Transverse colon (tissue), 4 donors: ENCODE measurements around the gene AP4S1. TPM values are rescaled to one million over a fixed set of nuclear protein-coding genes. Genes with fewer than 3 reads are reported as not detected.
"Not testable (repeated sequence)": the region's sequence is repeated elsewhere in the genome, so short reads cannot be mapped to it uniquely, and the experiment has no call there.

Experiments
- DNase-seq: peaks from one replicate; pipeline ENCODE4 v3.0.0-alpha.2; 2019
- H3K27ac ChIP-seq, 4 donors: fragments of 200-600 bp; sonication (generic); 2 replicates each; pipeline ENCODE4 v1.5.1; 2016 to 2018; ENCODE audit warnings: inconsistent platforms in 4 of 4
- H3K27me3 ChIP-seq: fragments of 200-600 bp; sonication (generic); 2 replicates; pipeline ENCODE4 v1.5.1; 2017; ENCODE audit warnings: inconsistent platforms
- H3K36me3 ChIP-seq, 4 donors: fragments of 200-600 bp; sonication (generic); 2 replicates each; pipeline ENCODE4 v1.5.1; 2017 to 2019; ENCODE audit warnings: inconsistent platforms in 4 of 4
- H3K4me1 ChIP-seq, 4 donors: fragments of 200-600 bp; sonication (generic); 2 replicates each; pipeline ENCODE4 v1.5.1; 2017 to 2020; ENCODE audit warnings: inconsistent platforms in 4 of 4
- H3K4me3 ChIP-seq, 4 donors: fragments of 200-600 bp; sonication (generic); 1 replicate in 1 of 4; 2 replicates in 3 of 4; pipeline versions ENCODE4 v1.5.1 to v1.6.1; 2017 to 2019; ENCODE audit warnings: inconsistent platforms in 4 of 4
- H3K9me3 ChIP-seq, 2 donors: fragments of 200-600 bp; sonication (generic); 2 replicates each; pipeline ENCODE4 v1.5.1; 2017 to 2019; ENCODE audit warnings: inconsistent platforms in 2 of 2
- CTCF ChIP-seq, 5 experiments: fragments of 200-600 bp in 3 of 5; fragments of 450-650 bp in 2 of 5; sonication (generic) in 3 of 5; IDR thresholded peaks; 1 replicate in 2 of 5; 2 replicates in 3 of 5; pipeline ENCODE4 v1.5.1; 2016 to 2017; ENCODE audit warnings: antibody characterized with exemption in 5 of 5, inconsistent platforms in 3 of 5, mild to moderate bottlenecking in 2 of 5, moderate library complexity in 1 of 5
- EP300 ChIP-seq: sonication (generic); formaldehyde crosslinking; IDR thresholded peaks from one replicate; pipeline ENCODE4 v1.6.1; 2017; ENCODE audit warnings: antibody characterized with exemption, low read depth
- POLR2A ChIP-seq: fragments of 450-650 bp; IDR thresholded peaks from one replicate; pipeline ENCODE4 v1.6.1; 2016; ENCODE audit warnings: antibody characterized with exemption, mild to moderate bottlenecking, moderate library complexity
- POLR2AphosphoS5 ChIP-seq, 3 donors: sonication (generic); formaldehyde crosslinking; IDR thresholded peaks; one replicate each; pipeline ENCODE4 v1.6.1; 2016; ENCODE audit warnings: antibody characterized with exemption in 3 of 3
- WGBS, 2 donors: methylation state at CpG; one replicate each; pipeline ENCODE4 v1.1.5; 2018; ENCODE audit warnings: low coverage in 1 of 2; 5-methylcytosine and 5-hydroxymethylcytosine counted together
- in situ Hi-C, 4 donors: fragments of 200-750 bp; cut with MboI; loops; one replicate each; pipeline versions ENCODE4 v1.15.0 to v1.15.1; 2017; ENCODE audit warnings: low sequenced_read_pairs in 3 of 4, low pct_ligation_motif_present in 1 of 4, low pct_unique_long_range_greater_than_20kb in 1 of 4
- intact Hi-C: fragments of 100-400 bp; cut with DNase I; formaldehyde crosslinking; loops from one replicate; pipeline ENCODE4 v1.15.1; 2023; ENCODE audit warnings: low total_unique reads
- total RNA-seq, 4 donors: library from RNA; depleted of rRNA; stranded (reverse); fragments of >200 nt; gene quantifications; one replicate each; pipeline ENCODE4 v1.1.0, GENCODE V29; 2016

AP4S1 gene
- total RNA-seq, 4 donors from 2014 or later, result 0.60 to 9.8 (median 4.6) TPM

- in situ Hi-C loops (loop anchor here in 1 of 4 donors (25.0 kb wide), 1 partner anchor 105 kb away; no protein-coding TSS in a partner anchor), intact Hi-C loops (no loop called here)
- no peak for DNase-seq
- no peak for TF ChIP-seq POLR2AphosphoS5 (IDR thresholded peaks at IDR 0.05)
- TF ChIP-seq EP300, result no peak
- no peak for TF ChIP-seq POLR2A
- TF ChIP-seq CTCF (IDR thresholded peaks at IDR 0.05), result no peak
- H3K4me1 ChIP-seq, result peaks cover 0 to 20% (median 13%) of the 10 kb centered on the region in 4 donors
- peak overlapping the region in 1 of 4 donors; percentile 58 for H3K27ac ChIP-seq
- WGBS, 2 donors, result 87 to 100% methylated on average over 2 of the region's 2 CpGs
- no peaks in the 10 kb centered on the region for H3K9me3 ChIP-seq
- no peak overlapping the region for H3K4me3 ChIP-seq
- H3K27me3 ChIP-seq, result no peaks in the 10 kb centered on the region
- no peaks in the 10 kb centered on the region for H3K36me3 ChIP-seq
Observed at GRCh38 chr14:31092160-31092708, 66.8 kb downstream of the AP4S1 start.

- WGBS, 2 donors, result 95 to 100% methylated on average over 1 to 10 of the region's 10 CpGs
- intact Hi-C loops, H3K27me3 ChIP-seq, DNase-seq, H3K27ac ChIP-seq, H3K9me3 ChIP-seq, H3K4me3 ChIP-seq: not testable (repeated sequence)
- peaks cover 0 to 20% (median 13%) of the 10 kb centered on the region in 4 donors for H3K4me1 ChIP-seq
- in situ Hi-C loops, result loop anchor here in 1 of 4 donors (25.0 kb wide), 1 partner anchor 107 kb away; no protein-coding TSS in a partner anchor
- H3K36me3 ChIP-seq, result peaks cover 0 to 11% (median 3%) of the 10 kb centered on the region in 4 donors
Observed at GRCh38 chr14:31093884-31094839, 68.7 kb downstream of the AP4S1 start.

- peaks cover 0 to 13% (median 8%) of the 10 kb centered on the region in 4 donors for H3K4me1 ChIP-seq
- WGBS, 2 donors, result 96 to 100% methylated on average over 1 to 8 of the region's 8 CpGs
- peaks cover 0 to 22% (median 9%) of the 10 kb centered on the region in 4 donors for H3K36me3 ChIP-seq
- H3K27me3 ChIP-seq, DNase-seq, intact Hi-C loops, H3K27ac ChIP-seq, H3K4me3 ChIP-seq, H3K9me3 ChIP-seq: not testable (repeated sequence)
- in situ Hi-C loops, result loop anchor here in 1 of 4 donors (25.0 kb wide), 1 partner anchor 109 kb away; no protein-coding TSS in a partner anchor
Observed at GRCh38 chr14:31095817-31096216, 70.4 kb downstream of the AP4S1 start.

- no peak for TF ChIP-seq POLR2A
- no peak for TF ChIP-seq POLR2AphosphoS5 (IDR thresholded peaks at IDR 0.05)
- no peak for TF ChIP-seq EP300
- no peak for TF ChIP-seq CTCF (IDR thresholded peaks at IDR 0.05)
- DNase-seq, result no peak
- intact Hi-C loops, result no loop called here
- in situ Hi-C loops, result loop anchor here in 1 of 4 donors (25.0 kb wide), 1 partner anchor 109 kb away; no protein-coding TSS in a partner anchor
- H3K9me3 ChIP-seq, result no peaks in the 10 kb centered on the region
- peaks cover 0 to 25% (median 11%) of the 10 kb centered on the region in 4 donors for H3K36me3 ChIP-seq
- H3K4me3 ChIP-seq, result no peak overlapping the region
- 87 to 92% methylated on average over 6 of the region's 6 CpGs for WGBS, 2 donors
- H3K27me3 ChIP-seq, result no peaks in the 10 kb centered on the region
- H3K4me1 ChIP-seq, result peaks cover 0 to 8% (median 4%) of the 10 kb centered on the region in 4 donors
- H3K27ac ChIP-seq, result no peak overlapping the region
Observed at GRCh38 chr14:31096255-31096654, 70.8 kb downstream of the AP4S1 start.

- Histone ChIP-seq H3K27me3 (no peaks in the 10 kb centered on the region), H3K27ac (no peak overlapping the region), H3K4me1 (peaks cover 0 to under 1% (median 0%) of the 10 kb centered on the region in 4 donors), H3K9me3 (no peaks in the 10 kb centered on the region), H3K36me3 (peaks cover 0 to 31% (median 16%) of the 10 kb centered on the region in 4 donors), H3K4me3 (no peak overlapping the region)
- intact Hi-C loops, result no loop called here
- 89% methylated on average over 1 of the region's 1 CpG; no CpG with 5 or more reads in 1 of the 2 donors for WGBS, 2 donors
- no peak for DNase-seq
- no peak for TF ChIP-seq POLR2AphosphoS5 (IDR thresholded peaks at IDR 0.05)
- no peak for TF ChIP-seq POLR2A
- no peak for TF ChIP-seq EP300
- no peak for TF ChIP-seq CTCF (IDR thresholded peaks at IDR 0.05)
- in situ Hi-C loops, result loop anchor here in 1 of 4 donors (25.0 kb wide), 1 partner anchor 110 kb away; no protein-coding TSS in a partner anchor
Observed at GRCh38 chr14:31097081-31097480, 71.6 kb downstream of the AP4S1 start.
